PFSK-1 (cell line): ENCODE results near the gene PTGR3.

Experiments
- SIN3A ChIP-seq: IDR thresholded peaks from 2 replicates; pipeline ENCODE4 v1.6.1; 2012; ENCODE audit warnings: mild to moderate bottlenecking, low read length, moderate library complexity, borderline replicate concordance; ENCODE audit not compliant: insufficient read depth
- TF ChIP-seq, protein P1 (sequence below), 2 experiments: IDR thresholded peaks; 2 replicates each; pipeline versions ENCODE4 v1.6.1 to v1.8.0; 2011 to 2012; ENCODE audit warnings: low read depth in 2 of 2, low read length in 2 of 2, control low read depth in 1 of 2, inconsistent platforms in 1 of 2, mild to moderate bottlenecking in 1 of 2, moderate library complexity in 1 of 2; ENCODE audit not compliant: insufficient read depth in 1 of 2

DNA sequence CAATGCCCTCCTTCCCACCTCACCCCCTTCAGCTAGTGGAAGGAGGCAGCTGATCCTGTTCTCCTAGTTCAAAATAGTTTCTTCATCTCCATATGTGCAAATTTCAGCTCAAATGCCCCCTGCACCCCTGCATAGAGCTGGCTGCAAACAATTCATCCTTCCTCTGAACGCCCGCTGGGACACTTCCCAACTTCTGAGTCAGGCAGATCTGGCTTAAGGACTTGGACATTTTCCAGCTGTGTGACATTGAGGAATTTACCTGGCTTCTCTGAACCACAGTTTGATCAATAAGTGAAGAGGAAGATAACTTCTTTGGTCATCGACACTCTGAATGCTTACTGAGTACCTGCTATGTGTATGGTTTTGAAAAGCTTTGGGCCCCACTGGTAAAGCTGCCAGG is 23.5 kb downstream of the PTGR3 start:
- TF ChIP-seq, protein P1, sequence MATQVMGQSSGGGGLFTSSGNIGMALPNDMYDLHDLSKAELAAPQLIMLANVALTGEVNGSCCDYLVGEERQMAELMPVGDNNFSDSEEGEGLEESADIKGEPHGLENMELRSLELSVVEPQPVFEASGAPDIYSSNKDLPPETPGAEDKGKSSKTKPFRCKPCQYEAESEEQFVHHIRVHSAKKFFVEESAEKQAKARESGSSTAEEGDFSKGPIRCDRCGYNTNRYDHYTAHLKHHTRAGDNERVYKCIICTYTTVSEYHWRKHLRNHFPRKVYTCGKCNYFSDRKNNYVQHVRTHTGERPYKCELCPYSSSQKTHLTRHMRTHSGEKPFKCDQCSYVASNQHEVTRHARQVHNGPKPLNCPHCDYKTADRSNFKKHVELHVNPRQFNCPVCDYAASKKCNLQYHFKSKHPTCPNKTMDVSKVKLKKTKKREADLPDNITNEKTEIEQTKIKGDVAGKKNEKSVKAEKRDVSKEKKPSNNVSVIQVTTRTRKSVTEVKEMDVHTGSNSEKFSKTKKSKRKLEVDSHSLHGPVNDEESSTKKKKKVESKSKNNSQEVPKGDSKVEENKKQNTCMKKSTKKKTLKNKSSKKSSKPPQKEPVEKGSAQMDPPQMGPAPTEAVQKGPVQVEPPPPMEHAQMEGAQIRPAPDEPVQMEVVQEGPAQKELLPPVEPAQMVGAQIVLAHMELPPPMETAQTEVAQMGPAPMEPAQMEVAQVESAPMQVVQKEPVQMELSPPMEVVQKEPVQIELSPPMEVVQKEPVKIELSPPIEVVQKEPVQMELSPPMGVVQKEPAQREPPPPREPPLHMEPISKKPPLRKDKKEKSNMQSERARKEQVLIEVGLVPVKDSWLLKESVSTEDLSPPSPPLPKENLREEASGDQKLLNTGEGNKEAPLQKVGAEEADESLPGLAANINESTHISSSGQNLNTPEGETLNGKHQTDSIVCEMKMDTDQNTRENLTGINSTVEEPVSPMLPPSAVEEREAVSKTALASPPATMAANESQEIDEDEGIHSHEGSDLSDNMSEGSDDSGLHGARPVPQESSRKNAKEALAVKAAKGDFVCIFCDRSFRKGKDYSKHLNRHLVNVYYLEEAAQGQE (IDR thresholded peaks at IDR 0.05; ENCODE audit: insufficient read depth in 1 of 2, low read depth in 2 of 2, low read length in 2 of 2) = no peak
- no peak for TF ChIP-seq SIN3A
